Endothelial cell of umbilical vein (primary cell): ENCODE measurements around the gene NAGS. TPM values are rescaled to one million over a fixed set of nuclear protein-coding genes. Genes with fewer than 3 reads are reported as not detected.

Experiments used
- BruUV-seq: library from RNA; stranded (reverse); fragments of 400-500 nt; replicated peaks from 2 replicates; lab custom pipeline; 2021; lab: Mats Ljungman, UMichigan
- CTCF ChIA-PET: fragments of 300-600, 350-600 bp; sonication (Branson Sonifier 250); formaldehyde crosslinking; loops from one replicate; lab custom pipeline; 2021; ENCODE audit warnings: antibody characterized with exemption, inconsistent platforms; lab: Charles Lee
- POLR2A ChIA-PET: fragments of 300-600, 350-600 bp; sonication (Branson Sonifier 250); formaldehyde crosslinking; loops from one replicate; lab custom pipeline; 2021; ENCODE audit warnings: antibody characterized with exemption, inconsistent platforms; lab: Charles Lee
- DNase-seq: peaks from one replicate; pipeline ENCODE4 v3.0.0-alpha.2; 2011; ENCODE audit warnings: low read depth, low spot score
- FAIRE-seq: peaks from 2 replicates; lab custom pipeline; 2011; peaks lifted over from hg19 to GRCh38; lab: Jason Lieb, UNC
- H2AFZ ChIP-seq: 2 replicates; pipeline ENCODE4 v1.6.0; 2012; ENCODE audit warnings: low read depth, low read length, control low read depth, inconsistent platforms
- H3K27ac ChIP-seq: 2 replicates; pipeline ENCODE4 v1.5.1; 2011; ENCODE audit warnings: low read depth, mild to moderate bottlenecking, control low read depth, low read length, moderate library complexity; ENCODE audit not compliant: insufficient read depth
- H3K27me3 ChIP-seq, 2 experiments: 2 replicates each; pipeline versions ENCODE4 v1.6.0 to v1.6.1; 2011; ENCODE audit warnings: low read length in 2 of 2, mixed read lengths in 1 of 2; ENCODE audit not compliant: control insufficient read depth in 2 of 2, insufficient read depth in 2 of 2
- H3K36me3 ChIP-seq, 2 experiments: 2 replicates in 1 of 2; 3 replicates in 1 of 2; pipeline ENCODE4 v1.5.1; 2011; ENCODE audit warnings: low read length in 2 of 2, mild to moderate bottlenecking in 1 of 2, moderate library complexity in 1 of 2; ENCODE audit not compliant: control insufficient read depth in 2 of 2, insufficient read depth in 2 of 2; ENCODE audit errors: extremely low read depth in 1 of 2
- H3K4me1 ChIP-seq: 3 replicates; pipeline ENCODE4 v1.5.1; 2011; ENCODE audit warnings: mild to moderate bottlenecking, low read length; ENCODE audit not compliant: control insufficient read depth, insufficient read depth; ENCODE audit errors: extremely low read depth
- H3K4me2 ChIP-seq: 2 replicates; pipeline ENCODE4 v1.6.1; 2011; ENCODE audit warnings: low read length, control low read depth, mixed read lengths; ENCODE audit not compliant: insufficient read depth
- H3K4me3 ChIP-seq, 3 experiments: fragments of 200-600 bp in 1 of 3; sonication (generic), shearing (Covaris generic) in 1 of 3; replicated peaks in 1 of 3; 2 replicates each; pipeline ENCODE4 v1.5.1; 2011 to 2016; ENCODE audit warnings: control low read depth in 3 of 3, low read length in 3 of 3, mild to moderate bottlenecking in 2 of 3, inconsistent platforms in 1 of 3, low read depth in 1 of 3, moderate library complexity in 1 of 3; ENCODE audit not compliant: insufficient read depth in 1 of 3
- H3K79me2 ChIP-seq: 2 replicates; pipeline ENCODE4 v1.6.0; 2012; ENCODE audit warnings: low read length, inconsistent platforms; ENCODE audit not compliant: control insufficient read depth, insufficient read depth
- H3K9ac ChIP-seq: replicated peaks from 2 replicates; pipeline ENCODE3; 2011; ENCODE audit warnings: low read length, control low read depth; ENCODE audit not compliant: insufficient read depth; ENCODE audit errors: extremely low read depth
- H3K9me1 ChIP-seq: replicated peaks from 3 replicates; pipeline ENCODE4 v1.6.0; 2011; ENCODE audit warnings: mild to moderate bottlenecking, low read length; ENCODE audit not compliant: control insufficient read depth, insufficient read depth; ENCODE audit errors: extremely low read depth
- H3K9me3 ChIP-seq: replicated peaks from 2 replicates; pipeline ENCODE4 v1.5.1; 2012; ENCODE audit warnings: low read length, inconsistent platforms; ENCODE audit not compliant: control insufficient read depth, insufficient read depth
- H4K20me1 ChIP-seq: replicated peaks from 2 replicates; pipeline ENCODE3; 2011; ENCODE audit warnings: mild to moderate bottlenecking, low read length; ENCODE audit not compliant: control insufficient read depth, insufficient read depth; ENCODE audit errors: extremely low read depth
- CTCF ChIP-seq, 2 donors: IDR thresholded peaks; 1 replicate in 1 of 2; 2 replicates in 1 of 2; pipeline ENCODE4 v1.5.1; 2011; ENCODE audit warnings: low read length in 2 of 2, mild to moderate bottlenecking in 2 of 2, moderate library complexity in 2 of 2, control low read depth in 1 of 2, inconsistent platforms in 1 of 2, low read depth in 1 of 2; ENCODE audit not compliant: insufficient read depth in 1 of 2; ENCODE audit errors: extremely low read depth in 1 of 2
- FOS ChIP-seq: IDR thresholded peaks from 2 replicates; pipeline ENCODE4 v1.6.1; 2011; ENCODE audit warnings: mild to moderate bottlenecking, low read length, moderate library complexity, borderline replicate concordance; ENCODE audit not compliant: insufficient read depth
- GATA2 ChIP-seq: IDR thresholded peaks from 2 replicates; pipeline ENCODE4 v1.7.0; 2011; ENCODE audit warnings: low read depth, mild to moderate bottlenecking, moderate library complexity, mixed read lengths, low read length; ENCODE audit not compliant: insufficient read length, insufficient read depth
- JUN ChIP-seq: IDR thresholded peaks from 2 replicates; pipeline ENCODE4 v1.6.1; 2011; ENCODE audit warnings: borderline replicate concordance, low read depth; ENCODE audit not compliant: insufficient read length, insufficient read depth
- MAX ChIP-seq: IDR thresholded peaks from 2 replicates; pipeline ENCODE4 v1.6.1; 2011; ENCODE audit not compliant: insufficient read depth, insufficient read length
- POLR2AphosphoS5 ChIP-seq: IDR thresholded peaks from 2 replicates; pipeline ENCODE4 v1.6.1; 2012; ENCODE audit warnings: low read depth, mild to moderate bottlenecking, control low read depth, low read length, moderate library complexity; ENCODE audit not compliant: insufficient read depth
- dilution Hi-C: fragments of 300-500 bp; cut with MboI; formaldehyde crosslinking; loops from one replicate; pipeline ENCODE4 v1.15.0; 2019; ENCODE audit warnings: low sequenced_read_pairs; ENCODE audit not compliant: extremely low pct_ligation_motif_present
- intact Hi-C: fragments of 100-400 bp; cut with micrococcal nuclease; formaldehyde crosslinking; loops from one replicate; pipeline ENCODE4 v1.10.0; 2022
- polyA plus RNA-seq, 4 experiments: library from polyadenylated mRNA; depleted of rRNA in 3 of 4; stranded (reverse) in 3 of 4; unstranded in 1 of 4; fragments of >200 nt; gene quantifications; 2 replicates each; pipeline versions ENCODE4 v1.2.1 to v1.2.3, GENCODE V29; 2011 to 2012; ENCODE audit warnings: missing spikeins in 1 of 4
- total RNA-seq: library from RNA; stranded (reverse); gene quantifications from 2 replicates; pipeline ENCODE4 v1.2.3, GENCODE V29; 2021

NAGS gene
- total and polyA plus RNA-seq, 2 donors (not counting 3 experiments of a cell fraction or from before 2014, with no cell fraction given) = 3.3 to 6.1 TPM

- no peaks in the 10 kb centered on the region for H3K9me3 ChIP-seq
- H3K27ac ChIP-seq = no peak overlapping the region
- H3K4me3 ChIP-seq = no peak overlapping the region
- H3K36me3 ChIP-seq = peaks cover 7 to 13% of the 10 kb centered on the region in 2 experiments
- FAIRE-seq (no peak), DNase-seq (no peak)
- no peaks in the 10 kb centered on the region for H3K27me3 ChIP-seq
- H3K4me2 ChIP-seq = no peak overlapping the region
- H2AFZ ChIP-seq = no peak overlapping the region
- no peak overlapping the region for H3K9ac ChIP-seq
- H3K4me1 ChIP-seq = peaks cover 9% of the 10 kb centered on the region
- ChIA-PET POLR2A (no interaction called here), CTCF (interaction anchor here (1.0 to 7.6 kb wide), 3 partner anchors 13 to 86 kb away, joined by 3 to 38 read pairs (median 6); no protein-coding TSS in a partner anchor)
- no peaks in the 10 kb centered on the region for H3K9me1 ChIP-seq
- TF ChIP-seq MAX (no peak), FOS (no peak), CTCF (IDR thresholded peaks at IDR 0.05; ENCODE audit: extremely low read depth in 1 of 2, insufficient read depth in 1 of 2, low read depth in 1 of 2, low read length in 2 of 2) (no peak), GATA2 (no peak), POLR2AphosphoS5 (no peak)
- dilution Hi-C loops (no loop called here), intact Hi-C loops (no loop called here)
- BruUV-seq = no TSS peak
- H4K20me1 ChIP-seq = no peaks in the 10 kb centered on the region
- H3K79me2 ChIP-seq = no peaks in the 10 kb centered on the region
Measured at GRCh38 chr17:44029736-44030135, 25.3 kb downstream of the NAGS start.

- intact Hi-C loops (no loop called here), dilution Hi-C loops (no loop called here)
- TF ChIP-seq JUN (no peak), GATA2 (no peak)
- no peak overlapping the region for H3K4me2 ChIP-seq
- no peak overlapping the region for H2AFZ ChIP-seq
- no peak for FAIRE-seq
- no peak overlapping the region for H3K4me3 ChIP-seq
- H3K79me2 ChIP-seq = no peaks in the 10 kb centered on the region
- no peak overlapping the region for H3K9ac ChIP-seq
- DNase-seq = no peak
- ChIA-PET POLR2A (no interaction called here), CTCF (interaction anchor here (1.0 to 7.6 kb wide), 2 partner anchors 12 to 86 kb away, joined by 6 to 38 read pairs; no protein-coding TSS in a partner anchor)
- no TSS peak for BruUV-seq
- peaks cover 9% of the 10 kb centered on the region for H3K4me1 ChIP-seq
- H3K27me3 ChIP-seq = no peaks in the 10 kb centered on the region
- H3K27ac ChIP-seq = no peak overlapping the region
- no peaks in the 10 kb centered on the region for H3K9me3 ChIP-seq
- H4K20me1 ChIP-seq = no peaks in the 10 kb centered on the region
- peaks cover 7 to 13% of the 10 kb centered on the region in 2 experiments for H3K36me3 ChIP-seq
- no peaks in the 10 kb centered on the region for H3K9me1 ChIP-seq
Measured at GRCh38 chr17:44030482-44030881, 26.1 kb downstream of the NAGS start.
